ENCODE data around the gene SEMA6A.

The SEMA6A gene

DNA sequence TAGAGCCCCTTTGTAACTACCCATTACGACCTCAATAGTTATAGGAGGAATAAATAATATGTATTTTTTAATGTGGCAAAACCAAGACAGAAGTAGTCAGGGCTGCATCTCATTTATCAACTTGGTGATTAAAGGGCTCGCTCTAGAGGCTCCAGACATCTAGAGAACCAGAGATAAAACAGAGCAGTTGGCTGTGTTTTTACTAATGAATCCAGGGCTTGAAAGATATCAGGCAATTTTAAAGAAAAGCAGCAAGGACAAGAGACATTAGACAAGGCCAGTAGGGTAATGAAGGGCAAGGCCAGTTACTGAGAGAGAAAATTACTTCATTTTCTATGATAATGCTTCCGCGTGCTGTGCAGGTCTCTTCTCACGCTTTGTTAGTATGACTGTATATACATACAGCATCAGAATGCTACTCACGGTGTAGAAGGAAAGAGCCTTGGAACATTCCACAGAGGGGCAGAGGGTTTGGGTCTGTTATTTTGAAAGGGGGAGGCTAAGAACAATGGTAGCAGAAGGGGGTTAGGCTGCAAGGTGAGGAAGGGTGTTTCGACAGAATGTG lies 110.4 kb downstream of the SEMA6A start:
- DNase-seq (ENCODE audit: low read depth): no peak

DNA sequence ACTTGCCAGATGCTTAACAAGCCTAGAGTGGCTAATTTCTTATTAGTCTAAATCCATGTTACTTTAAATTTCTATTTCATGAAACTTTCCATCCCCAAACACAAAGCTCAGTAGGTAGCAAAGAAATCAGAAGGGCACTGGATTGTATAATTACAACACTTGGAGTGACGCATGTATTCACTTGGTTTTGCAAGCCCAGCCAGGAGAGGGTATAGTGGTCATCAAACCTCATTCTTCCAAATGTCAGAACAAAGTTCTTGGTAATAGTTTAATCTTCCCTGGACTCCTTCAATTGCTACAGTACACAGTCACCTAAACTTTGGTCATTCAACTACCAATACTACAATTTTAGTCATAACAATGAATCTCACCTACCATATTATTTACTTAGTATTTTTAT lies 112.1 kb downstream of the SEMA6A start:
- DNase-seq (ENCODE audit: low read depth): no peak

GRCh38 chr5:116459301-116459700 lies 115.3 kb downstream of the SEMA6A start:
- no peak for DNase-seq (ENCODE audit: low read depth)

GRCh38 chr5:116457062-116457461 lies 117.6 kb downstream of the SEMA6A start:
- no peak for DNase-seq (ENCODE audit: low read depth)

GRCh38 chr5:116456036-116456435 lies 118.6 kb downstream of the SEMA6A start:
- DNase-seq (ENCODE audit: low read depth): no peak

DNA sequence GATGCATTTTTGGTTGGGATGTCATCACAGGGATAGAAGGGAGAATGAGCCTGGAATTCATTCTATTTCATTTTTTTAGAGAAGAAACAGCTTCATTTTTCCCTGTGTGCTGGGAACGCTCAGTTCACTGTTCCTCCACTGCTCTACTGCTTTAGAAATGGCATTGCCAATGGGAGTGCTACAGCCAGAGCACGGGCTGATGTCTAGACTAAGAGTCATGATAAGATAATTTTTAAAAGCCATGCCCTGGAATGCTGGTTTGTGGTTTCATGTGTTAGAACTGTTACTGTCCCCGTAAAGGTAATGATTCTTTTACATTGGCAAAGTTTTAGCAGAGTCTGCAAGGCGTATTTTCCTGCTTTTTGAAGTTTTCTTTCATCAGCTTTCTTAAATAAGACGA lies 119.6 kb downstream of the SEMA6A start:
- no peak for DNase-seq (ENCODE audit: low read depth)

GRCh38 chr5:116454417-116454927 lies 120.2 kb downstream of the SEMA6A start:
- DNase-seq (ENCODE audit: low read depth): no peak

DNA sequence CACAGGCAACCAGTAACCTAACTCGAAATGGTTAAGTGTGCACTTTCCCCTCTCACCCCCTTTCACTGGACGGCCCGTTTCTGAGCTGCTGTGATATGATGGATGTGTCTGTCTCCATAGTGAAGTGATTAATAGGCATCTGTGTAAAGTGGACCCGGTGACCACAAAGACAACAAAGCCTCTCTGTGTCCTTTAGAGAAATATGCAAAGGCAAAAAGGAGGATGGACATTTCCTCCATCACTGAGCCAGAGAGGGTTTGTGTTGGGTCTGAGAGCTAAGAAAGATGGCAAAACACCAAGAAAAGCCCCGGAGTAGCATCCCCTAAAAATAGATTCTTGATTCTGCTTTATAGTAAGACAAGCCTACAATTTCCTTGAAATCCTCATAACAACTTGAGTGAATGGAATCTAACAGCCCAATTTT lies 120.6 kb downstream of the SEMA6A start:
- DNase-seq (ENCODE audit: low read depth): no peak

DNA sequence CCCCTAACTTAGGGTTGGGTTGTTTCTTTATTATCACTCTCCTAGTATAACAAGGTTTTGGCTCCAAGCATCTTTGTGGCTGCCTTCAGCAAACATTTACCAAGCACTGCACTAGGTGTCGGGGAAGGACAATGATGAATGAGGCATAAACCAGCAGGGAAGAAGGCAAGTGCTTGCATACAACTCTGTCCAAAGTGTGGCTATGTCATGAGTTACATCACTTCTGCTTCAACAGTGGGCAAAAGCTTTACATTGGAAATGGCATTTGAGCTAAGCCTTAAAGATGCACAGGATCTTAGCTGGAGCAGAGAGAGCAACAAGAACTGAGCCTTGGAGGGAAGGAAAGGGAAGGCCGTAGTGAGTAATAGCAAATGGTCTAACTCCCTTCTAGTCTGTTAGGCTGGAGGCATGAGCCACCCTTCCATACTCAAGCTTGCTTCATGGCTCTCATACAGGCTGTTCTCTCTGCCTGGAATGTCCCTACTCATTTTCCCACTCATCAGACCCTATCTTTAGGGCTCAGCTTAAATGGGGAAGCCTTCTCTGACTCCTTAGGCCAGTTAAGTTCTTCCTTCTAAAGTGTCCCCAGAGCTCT lies 121.8 kb downstream of the SEMA6A start:
- DNase-seq (ENCODE audit: low read depth): no peak

- DNase-seq (ENCODE audit: low read depth): no peak
Measured at GRCh38 chr5:116451905-116452450, 122.6 kb downstream of the SEMA6A start.

GRCh38 chr5:116451066-116451465 lies 123.6 kb downstream of the SEMA6A start:
- no peak for DNase-seq (ENCODE audit: low read depth)

DNA sequence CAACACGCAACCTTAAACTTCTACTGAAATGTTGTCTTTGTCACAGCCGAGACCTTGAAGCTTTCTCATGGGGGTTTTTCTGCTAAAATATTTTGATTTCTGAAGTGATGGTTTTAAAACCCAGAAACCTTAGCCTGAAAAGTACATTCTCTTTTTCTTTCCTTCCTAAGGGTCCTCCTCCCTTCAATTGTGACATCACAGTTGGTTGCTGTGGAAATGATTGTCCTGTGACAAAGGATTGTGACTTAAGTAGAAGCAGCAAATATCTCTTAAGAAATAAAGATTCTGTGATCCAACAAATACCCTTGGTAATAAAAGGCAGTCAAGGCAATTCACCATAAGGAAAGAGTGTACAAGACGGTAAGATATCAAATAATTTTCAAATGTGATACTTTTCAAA lies 125.2 kb downstream of the SEMA6A start:
- DNase-seq (ENCODE audit: low read depth): no peak

DNA sequence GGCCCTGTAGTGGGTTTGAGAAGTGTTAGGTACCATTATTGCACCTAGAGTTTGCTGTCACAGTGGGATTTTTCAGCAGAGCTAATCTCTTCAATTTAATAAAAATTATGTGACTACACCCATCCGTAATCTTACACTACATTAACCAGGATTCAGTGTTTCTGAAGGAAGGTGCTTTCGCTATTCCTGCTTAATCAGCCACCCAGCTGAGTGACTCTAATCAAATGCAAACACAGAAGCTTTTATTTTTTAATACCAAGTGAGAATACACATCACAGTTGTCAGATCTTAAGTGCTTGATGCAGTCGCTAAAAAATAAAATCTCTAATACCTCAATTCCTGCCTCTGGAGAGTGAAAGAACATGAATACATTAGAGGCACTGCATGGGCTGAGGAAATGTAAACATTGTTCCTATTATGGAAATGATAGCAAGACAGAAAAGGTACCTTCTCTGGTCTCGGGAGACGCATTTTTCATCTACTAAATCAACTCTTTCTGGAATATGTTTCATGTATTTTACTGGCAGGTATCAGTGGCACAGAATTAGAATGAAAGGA lies 125.7 kb downstream of the SEMA6A start:
- no peak for DNase-seq (ENCODE audit: low read depth)

DNA sequence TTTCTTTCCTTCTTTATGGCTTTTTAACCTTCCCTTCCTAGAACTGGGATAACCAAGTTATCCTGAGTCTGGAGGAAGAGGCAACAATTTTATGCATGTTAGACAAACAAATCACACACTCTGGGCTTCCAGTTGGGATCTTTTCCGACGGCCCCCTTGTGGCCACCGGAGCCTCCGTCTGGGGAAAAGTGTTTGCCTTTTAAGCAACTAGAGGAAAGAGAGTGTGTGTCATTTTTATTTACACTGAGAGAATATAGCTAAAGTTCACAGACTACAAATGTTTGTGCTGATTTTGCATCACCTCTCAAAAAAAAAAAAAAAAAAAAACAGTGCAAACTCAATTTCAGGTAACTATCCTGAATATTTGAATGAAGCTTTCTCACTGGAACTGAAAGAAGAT lies 126.2 kb downstream of the SEMA6A start:
- DNase-seq (ENCODE audit: low read depth): no peak

GRCh38 chr5:116446356-116447005 lies 128.1 kb downstream of the SEMA6A start:
- no peak for DNase-seq (ENCODE audit: low read depth)

DNA sequence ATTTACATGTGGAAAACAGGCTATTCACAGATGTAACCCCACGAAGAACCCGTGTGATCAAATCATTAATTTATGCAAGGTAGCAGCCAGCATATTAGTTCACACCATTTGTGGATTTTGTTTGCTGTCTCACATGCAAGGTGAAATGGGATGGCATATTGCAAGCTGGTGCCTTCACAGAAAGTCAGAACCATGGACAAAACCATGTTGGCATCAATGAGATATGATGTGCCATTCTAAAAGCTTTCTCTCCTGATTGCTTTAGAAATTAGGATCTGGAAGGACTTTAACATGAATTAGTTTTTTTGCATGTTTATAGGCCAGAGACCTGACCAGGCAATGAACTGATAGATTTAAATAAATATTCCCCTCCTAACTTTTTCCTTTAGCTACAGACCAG lies 129.3 kb downstream of the SEMA6A start:
- DNase-seq (ENCODE audit: low read depth): no peak

- no peak for DNase-seq (ENCODE audit: low read depth)
Measured at GRCh38 chr5:116444373-116445295, 130.0 kb downstream of the SEMA6A start.

DNA sequence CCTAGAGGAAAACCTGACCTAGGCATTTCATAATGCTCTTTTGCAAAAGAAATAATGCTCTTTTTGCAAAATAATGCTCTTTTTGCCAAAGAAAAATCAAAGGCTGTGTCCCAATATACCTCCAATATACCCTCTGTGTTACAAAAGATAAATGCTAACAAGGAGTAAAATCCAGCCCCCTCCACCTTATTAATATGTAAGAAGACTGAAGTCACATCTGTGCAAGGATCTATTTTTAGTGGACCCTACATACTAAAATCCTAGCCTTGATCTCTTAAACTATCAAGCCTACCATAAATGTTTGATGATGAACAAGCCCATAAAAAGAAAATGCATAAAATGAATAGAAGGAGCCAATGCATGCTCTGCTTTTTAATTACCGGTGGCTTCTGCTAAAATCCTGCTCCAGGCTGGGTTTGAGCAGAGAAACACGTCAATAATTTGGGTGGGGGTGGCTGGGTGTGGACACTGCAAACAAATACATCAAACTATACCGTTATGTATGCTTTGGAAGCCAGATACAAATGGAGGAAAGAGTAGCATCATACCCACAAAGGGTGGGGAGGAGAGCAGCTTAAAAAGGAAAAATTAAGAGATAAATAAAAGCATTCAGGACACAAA lies 131.6 kb downstream of the SEMA6A start:
- DNase-seq (ENCODE audit: low read depth): no peak

GRCh38 chr5:116442095-116442534 lies 132.5 kb downstream of the SEMA6A start:
- DNase-seq (ENCODE audit: low read depth): no peak

DNA sequence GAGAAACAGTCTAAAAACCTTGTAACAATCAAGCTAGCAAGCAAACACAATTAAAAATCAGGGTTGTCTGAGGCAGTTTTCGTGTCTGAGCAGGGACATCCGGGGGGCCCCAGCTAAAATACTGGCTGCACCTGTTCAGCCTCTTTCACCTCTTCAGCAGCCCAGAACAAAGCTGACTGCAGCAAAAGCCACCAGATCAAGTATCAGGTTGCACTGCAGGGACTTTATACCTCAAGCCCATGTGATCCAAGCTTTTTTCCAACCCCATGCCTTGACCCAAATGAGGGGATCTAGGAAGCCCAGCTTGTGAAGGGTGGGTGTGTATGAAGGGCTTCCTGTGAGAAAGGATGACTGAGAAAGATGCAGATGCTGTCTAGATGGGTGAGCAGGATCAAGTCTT lies 133.4 kb downstream of the SEMA6A start:
- DNase-seq (ENCODE audit: low read depth): no peak

DNA sequence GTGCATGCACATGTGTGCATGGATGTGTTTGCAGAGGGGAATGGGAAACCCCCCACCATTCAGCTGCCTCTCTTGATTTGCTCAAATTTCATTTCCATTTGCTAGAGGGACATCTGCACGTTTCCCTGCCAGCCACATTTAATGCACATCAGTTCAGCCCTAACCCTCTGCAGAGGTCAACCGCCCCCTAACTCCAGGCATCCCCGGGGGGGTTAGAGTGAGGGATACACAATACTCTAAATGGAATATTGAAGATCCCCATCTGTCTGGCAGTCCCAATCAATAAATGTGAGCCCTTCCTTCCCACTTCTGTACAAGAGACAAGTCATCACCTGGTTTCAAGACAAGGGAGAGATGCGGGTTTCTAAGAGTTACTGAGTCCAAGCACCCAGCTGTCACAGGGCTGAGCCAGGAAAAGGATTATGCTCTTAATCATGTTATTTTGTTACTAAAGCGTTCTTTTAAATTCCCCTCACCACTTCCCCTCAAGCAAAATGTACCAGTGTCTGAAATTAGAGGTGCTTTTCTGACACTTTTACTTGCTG lies 134.1 kb downstream of the SEMA6A start:
- no peak for DNase-seq (ENCODE audit: low read depth)

Measured in activated T-cell treated with anti-CD3 and anti-CD28 coated beads for 24 hours (primary cell).